Breast epithelium (tissue), 3 donors: Measurements from ENCODE around the gene TMCC1.
"Not testable (repeated sequence)": the region's sequence is repeated elsewhere in the genome, so short reads cannot be mapped to it uniquely, and the experiment has no call there.

Experiments
- POLR2A ChIP-seq: fragments of 450-650 bp; IDR thresholded peaks from one replicate; pipeline ENCODE4 v1.6.1; 2016; ENCODE audit warnings: antibody characterized with exemption, mild to moderate bottlenecking, moderate library complexity
- TF ChIP-seq, protein P1 (sequence below), 3 donors: fragments of 450-650 bp; IDR thresholded peaks; one replicate each; pipeline ENCODE4 v1.5.1; 2016 to 2017; ENCODE audit warnings: antibody characterized with exemption in 3 of 3, mild to moderate bottlenecking in 3 of 3, moderate library complexity in 3 of 3

DNA sequence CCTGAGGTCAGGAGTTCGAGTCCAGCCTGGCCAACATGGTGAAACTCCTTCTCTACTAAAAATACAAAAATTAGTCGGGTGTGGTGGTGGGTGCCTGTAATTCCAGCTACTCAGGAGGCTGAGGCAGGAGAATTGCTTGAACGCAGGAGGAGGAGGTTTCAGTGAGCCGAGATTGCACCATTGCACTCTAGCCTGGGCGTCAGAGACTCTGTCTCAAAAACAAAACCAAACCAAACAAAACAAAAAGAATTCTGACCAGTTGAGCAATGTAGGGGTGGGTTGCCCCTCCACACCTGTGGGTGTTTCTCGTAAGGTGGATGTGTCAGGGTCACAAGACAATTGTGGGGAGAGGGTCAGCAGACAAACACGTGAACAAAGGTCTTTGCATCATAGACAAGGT is 252.5 kb downstream of the TMCC1 start:
- TF ChIP-seq, protein P1, sequence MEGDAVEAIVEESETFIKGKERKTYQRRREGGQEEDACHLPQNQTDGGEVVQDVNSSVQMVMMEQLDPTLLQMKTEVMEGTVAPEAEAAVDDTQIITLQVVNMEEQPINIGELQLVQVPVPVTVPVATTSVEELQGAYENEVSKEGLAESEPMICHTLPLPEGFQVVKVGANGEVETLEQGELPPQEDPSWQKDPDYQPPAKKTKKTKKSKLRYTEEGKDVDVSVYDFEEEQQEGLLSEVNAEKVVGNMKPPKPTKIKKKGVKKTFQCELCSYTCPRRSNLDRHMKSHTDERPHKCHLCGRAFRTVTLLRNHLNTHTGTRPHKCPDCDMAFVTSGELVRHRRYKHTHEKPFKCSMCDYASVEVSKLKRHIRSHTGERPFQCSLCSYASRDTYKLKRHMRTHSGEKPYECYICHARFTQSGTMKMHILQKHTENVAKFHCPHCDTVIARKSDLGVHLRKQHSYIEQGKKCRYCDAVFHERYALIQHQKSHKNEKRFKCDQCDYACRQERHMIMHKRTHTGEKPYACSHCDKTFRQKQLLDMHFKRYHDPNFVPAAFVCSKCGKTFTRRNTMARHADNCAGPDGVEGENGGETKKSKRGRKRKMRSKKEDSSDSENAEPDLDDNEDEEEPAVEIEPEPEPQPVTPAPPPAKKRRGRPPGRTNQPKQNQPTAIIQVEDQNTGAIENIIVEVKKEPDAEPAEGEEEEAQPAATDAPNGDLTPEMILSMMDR (IDR thresholded peaks at IDR 0.05): not testable (repeated sequence)
- TF ChIP-seq POLR2A: not testable (repeated sequence)
